H1 (cell line): ENCODE measurements around the gene BCAS4. TPM values are rescaled to one million over a fixed set of nuclear protein-coding genes. Genes with fewer than 3 reads are reported as not detected.

Source experiments
- CHD7 ChIP-seq: fragments of 300-600 bp; sonication (generic); IDR thresholded peaks from 2 replicates; pipeline ENCODE4 v1.7.1; 2012; ENCODE audit warnings: low read length, moderate library complexity, mild to moderate bottlenecking, inconsistent platforms; ENCODE audit not compliant: insufficient replicate concordance
- E2F6 ChIP-seq: IDR thresholded peaks from 2 replicates; pipeline ENCODE4 v1.6.1; 2012; ENCODE audit warnings: inconsistent platforms
- JUND ChIP-seq: IDR thresholded peaks from 2 replicates; pipeline ENCODE4 v1.6.1; 2011; ENCODE audit warnings: mild to moderate bottlenecking, improper control_type of control experiment, low read length
- KDM4A ChIP-seq: IDR thresholded peaks from one replicate; pipeline ENCODE4 v1.7.1; 2012; ENCODE audit warnings: low read depth, mild to moderate bottlenecking, moderate library complexity, low read length, inconsistent platforms; ENCODE audit not compliant: severe bottlenecking
- POU5F1 ChIP-seq: IDR thresholded peaks from 2 replicates; pipeline ENCODE4 v1.6.1; 2011; ENCODE audit warnings: low read depth, mild to moderate bottlenecking, low read length, moderate library complexity
- SIN3A ChIP-seq, 2 experiments: IDR thresholded peaks in 1 of 2; conservative IDR thresholded peaks in 1 of 2; 2 replicates each; pipeline ENCODE4 v1.6.1; 2011 to 2012; ENCODE audit warnings: low read length in 2 of 2, improper control_type of control experiment in 1 of 2, low read depth in 1 of 2, mild to moderate bottlenecking in 1 of 2
- SRF ChIP-seq: IDR thresholded peaks from 2 replicates; pipeline ENCODE4 v1.6.1; 2011; ENCODE audit warnings: mild to moderate bottlenecking, low read depth, low read length, moderate library complexity
- polyA plus RNA-seq, 7 experiments: library from polyadenylated mRNA; depleted of rRNA in 3 of 7; stranded (reverse) in 5 of 7; unstranded in 2 of 7; fragments of >200 nt in 5 of 7; fragments of 200-250 nt in 2 of 7; gene quantifications; 1 replicate in 5 of 7; 2 replicates in 1 of 7; 4 replicates in 1 of 7; pipeline versions ENCODE4 v1.2.1 to v1.2.3, GENCODE V29; 2011 to 2013; ENCODE audit warnings: missing spikeins in 2 of 7, mixed read lengths in 2 of 7
- total RNA-seq: library from RNA; stranded (reverse); fragmentation: NEBNext Ultra II Directional; extraction: Animal tissue kit (Norgen Biotek cat#: 25700); gene quantifications from 2 replicates; pipeline ENCODE4 v1.2.1, GENCODE V29; 2021

BCAS4 gene
- total and polyA plus RNA-seq, 2 of the 8 experiments (the other 6 are each of a cell fraction or from before 2014, with no cell fraction given), result 21.2 to 23.6 TPM

GRCh38 chr20:50814438-50815161, 19.7 kb downstream of the BCAS4 start (continued):
- no peak for TF ChIP-seq CHD7
- no peak for TF ChIP-seq KDM4A
- no peak for TF ChIP-seq JUND
- no peak for TF ChIP-seq POU5F1
- TF ChIP-seq E2F6, result no peak
- no peak for TF ChIP-seq SIN3A (conservative IDR thresholded peaks at IDR 0.05 in 1 of 2, IDR thresholded peaks at IDR 0.05 in 1 of 2; ENCODE audit: low read depth in 1 of 2, low read length in 2 of 2)
- no peak for TF ChIP-seq SRF
